Measurements from ENCODE around the gene EIF4E2.

Gene EIF4E2

GRCh38 chr2:232526372-232526941, 24.0 kb upstream of the EIF4E2 start:
- TF ChIP-seq GATA2 (IDR thresholded peaks at IDR 0.05; ENCODE audit: low read depth, low read length) (no peak), GATA3 (IDR thresholded peaks at IDR 0.05; ENCODE audit: low read depth, low read length) (no peak)

DNA sequence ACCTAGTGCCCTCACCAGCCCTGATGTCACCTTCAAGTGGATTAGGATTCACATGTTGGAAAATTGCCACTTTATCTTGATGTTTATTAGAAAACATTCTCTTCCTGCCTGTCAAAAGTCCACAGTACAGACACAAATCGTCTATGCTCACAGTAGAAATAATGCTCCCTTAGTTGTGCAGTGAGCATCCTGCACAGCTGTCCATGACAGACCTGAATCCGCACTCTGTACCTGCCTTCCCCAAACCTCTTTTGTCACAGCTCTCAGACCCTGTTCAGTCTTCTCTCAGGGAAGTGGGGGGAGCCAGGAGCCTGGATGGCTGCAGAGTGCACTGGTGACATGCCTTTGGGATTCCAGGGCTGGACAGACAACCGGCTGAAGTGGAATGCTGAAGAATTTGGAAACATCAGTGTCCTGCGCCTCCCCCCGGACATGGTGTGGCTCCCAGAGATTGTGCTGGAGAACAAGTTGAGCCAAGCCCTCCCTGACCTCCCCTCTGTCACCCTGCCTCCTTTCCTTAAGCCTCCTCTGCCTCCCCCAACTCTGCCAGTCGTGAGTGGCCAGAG, 22.5 kb upstream of the EIF4E2 start:
- TF ChIP-seq GATA2 (IDR thresholded peaks at IDR 0.05; ENCODE audit: low read depth, low read length), result no peak
- no peak for TF ChIP-seq GATA3 (IDR thresholded peaks at IDR 0.05; ENCODE audit: low read depth, low read length)

DNA sequence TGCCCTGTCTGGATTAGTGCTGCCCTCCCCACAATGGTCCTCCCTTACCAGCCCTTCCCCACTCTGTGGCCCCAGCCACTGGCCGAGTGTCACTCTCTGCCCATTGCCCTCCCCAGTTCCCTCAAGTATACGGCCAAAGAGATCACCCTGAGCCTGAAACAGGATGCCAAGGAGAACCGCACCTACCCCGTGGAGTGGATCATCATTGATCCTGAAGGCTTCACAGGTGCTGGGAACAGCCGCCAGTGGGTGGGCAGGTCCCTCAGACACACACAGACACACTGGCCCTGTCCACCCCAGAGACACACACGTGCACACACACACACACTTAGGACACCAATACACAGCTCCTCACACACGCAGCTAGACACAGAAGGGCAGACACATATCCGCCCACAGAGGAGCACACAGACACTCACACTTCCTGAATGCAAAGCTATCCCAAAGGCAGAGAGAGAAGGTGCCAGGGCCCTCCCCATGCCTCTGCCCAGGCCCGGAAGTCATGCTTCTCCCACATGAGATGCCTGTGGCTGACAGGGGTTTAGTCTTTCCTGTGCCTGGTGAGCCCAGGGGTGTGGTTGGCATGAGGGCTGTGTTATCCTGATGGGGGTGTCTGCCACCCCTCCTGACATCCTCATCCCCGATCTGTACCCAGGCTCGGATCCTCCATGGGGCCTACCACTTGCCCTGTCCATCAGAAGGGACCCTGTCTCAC, 21.6 kb upstream of the EIF4E2 start:
- TF ChIP-seq GATA3 (IDR thresholded peaks at IDR 0.05; ENCODE audit: low read depth, low read length) (no peak), GATA2 (IDR thresholded peaks at IDR 0.05; ENCODE audit: low read depth, low read length) (no peak)

DNA sequence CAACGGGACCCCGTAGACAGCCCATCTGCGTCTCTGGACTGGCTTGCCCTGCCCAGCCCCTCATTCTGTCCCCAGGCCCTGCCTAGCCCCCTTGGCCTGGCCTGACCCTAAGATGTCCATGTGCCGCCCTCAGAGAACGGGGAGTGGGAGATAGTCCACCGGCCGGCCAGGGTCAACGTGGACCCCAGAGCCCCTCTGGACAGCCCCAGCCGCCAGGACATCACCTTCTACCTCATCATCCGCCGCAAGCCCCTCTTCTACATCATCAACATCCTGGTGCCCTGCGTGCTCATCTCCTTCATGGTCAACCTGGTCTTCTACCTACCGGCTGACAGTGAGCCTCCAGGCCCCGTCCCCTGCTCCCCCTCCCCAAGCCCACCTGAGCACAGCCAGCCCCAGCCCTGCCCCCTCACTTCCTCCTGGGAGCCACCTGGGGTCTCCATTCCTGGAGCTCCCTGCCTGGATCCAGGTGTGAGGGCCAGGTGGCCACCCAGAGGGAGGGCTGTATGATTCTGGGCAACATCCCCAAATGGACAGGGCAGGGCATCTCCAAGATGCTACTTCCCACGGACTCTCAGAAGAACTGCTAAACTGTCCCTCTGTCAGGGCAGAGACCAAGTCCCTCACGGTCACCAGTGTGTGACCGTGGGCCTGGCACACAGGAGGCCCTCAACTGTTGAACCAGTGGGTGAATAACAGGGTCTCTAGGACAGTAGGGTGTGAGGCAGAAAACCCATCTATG, 20.5 kb upstream of the EIF4E2 start:
- TF ChIP-seq GATA2 (IDR thresholded peaks at IDR 0.05; ENCODE audit: low read depth, low read length), result no peak
- TF ChIP-seq GATA3 (IDR thresholded peaks at IDR 0.05; ENCODE audit: low read depth, low read length), result no peak

DNA sequence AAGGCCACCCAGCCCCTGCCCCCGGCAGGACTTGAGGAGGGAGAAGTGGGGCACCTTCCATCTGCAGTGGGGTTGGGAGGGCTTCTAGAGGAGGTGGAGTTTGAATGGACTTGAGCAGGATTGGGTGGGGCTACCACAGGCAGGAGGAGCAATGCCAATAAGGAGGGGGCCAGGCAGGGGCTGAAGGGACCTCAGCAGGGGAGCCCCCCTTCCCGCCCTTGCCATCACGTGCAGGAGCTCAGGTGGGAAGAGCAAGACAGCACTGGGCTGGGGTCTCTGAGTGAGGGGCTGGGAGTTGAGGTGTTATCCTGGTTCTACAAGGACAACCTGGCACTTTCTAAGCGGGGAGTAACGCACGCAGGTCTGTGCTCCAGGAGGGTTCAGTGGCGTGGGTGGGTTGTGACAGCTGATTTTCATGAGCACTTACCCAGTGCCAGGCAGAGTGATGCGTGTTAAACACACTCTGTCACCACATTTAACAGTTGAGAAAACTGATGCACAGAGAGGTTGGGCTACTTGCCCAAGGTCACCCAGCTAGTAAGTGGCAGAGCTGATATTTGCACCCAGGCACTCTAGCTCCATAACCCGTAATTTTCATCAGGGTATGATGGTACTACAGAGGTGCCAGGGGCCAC, 19.7 kb upstream of the EIF4E2 start:
- TF ChIP-seq GATA3 (IDR thresholded peaks at IDR 0.05; ENCODE audit: low read depth, low read length) (no peak), GATA2 (IDR thresholded peaks at IDR 0.05; ENCODE audit: low read depth, low read length) (no peak)

GRCh38 chr2:232532419-232532818, 18.1 kb upstream of the EIF4E2 start:
- TF ChIP-seq GATA3 (IDR thresholded peaks at IDR 0.05; ENCODE audit: low read depth, low read length) (no peak), GATA2 (IDR thresholded peaks at IDR 0.05; ENCODE audit: low read depth, low read length) (no peak)

GRCh38 chr2:232533944-232534710, 16.4 kb upstream of the EIF4E2 start:
- TF ChIP-seq GATA2 (IDR thresholded peaks at IDR 0.05; ENCODE audit: low read depth, low read length) (no peak), GATA3 (IDR thresholded peaks at IDR 0.05; ENCODE audit: low read depth, low read length) (no peak)

DNA sequence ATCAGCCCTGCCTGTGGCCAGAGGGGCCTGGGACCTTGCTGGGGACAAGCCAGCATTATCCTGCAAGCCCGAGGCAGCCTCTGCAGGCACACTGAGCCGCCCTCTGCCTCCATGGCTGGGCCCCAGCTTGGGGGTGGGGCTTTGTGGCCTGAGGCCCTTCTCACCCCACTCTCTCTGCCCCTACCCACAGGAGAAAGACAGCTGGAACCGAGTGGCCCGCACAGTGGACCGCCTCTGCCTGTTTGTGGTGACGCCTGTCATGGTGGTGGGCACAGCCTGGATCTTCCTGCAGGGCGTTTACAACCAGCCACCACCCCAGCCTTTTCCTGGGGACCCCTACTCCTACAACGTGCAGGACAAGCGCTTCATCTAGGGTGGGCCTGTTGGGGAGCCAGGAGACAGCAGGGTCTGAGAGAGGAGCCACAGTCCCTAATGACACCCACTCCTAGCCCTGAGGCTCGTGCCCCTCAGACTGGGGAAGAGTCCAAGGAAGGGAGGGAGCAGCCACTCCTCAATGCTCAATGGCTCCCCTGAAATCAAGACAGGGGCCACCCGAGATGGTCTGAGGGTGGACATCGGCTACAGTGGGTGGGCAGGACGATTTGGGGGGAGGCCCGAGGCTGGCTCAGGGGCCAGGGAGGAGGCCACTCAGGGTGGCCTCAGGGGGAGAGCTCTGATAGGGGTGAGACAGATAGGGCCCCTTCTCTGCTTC, 15.4 kb upstream of the EIF4E2 start:
- no peak for TF ChIP-seq GATA3 (IDR thresholded peaks at IDR 0.05; ENCODE audit: low read depth, low read length)
- TF ChIP-seq GATA2 (IDR thresholded peaks at IDR 0.05; ENCODE audit: low read depth, low read length), result no peak

DNA sequence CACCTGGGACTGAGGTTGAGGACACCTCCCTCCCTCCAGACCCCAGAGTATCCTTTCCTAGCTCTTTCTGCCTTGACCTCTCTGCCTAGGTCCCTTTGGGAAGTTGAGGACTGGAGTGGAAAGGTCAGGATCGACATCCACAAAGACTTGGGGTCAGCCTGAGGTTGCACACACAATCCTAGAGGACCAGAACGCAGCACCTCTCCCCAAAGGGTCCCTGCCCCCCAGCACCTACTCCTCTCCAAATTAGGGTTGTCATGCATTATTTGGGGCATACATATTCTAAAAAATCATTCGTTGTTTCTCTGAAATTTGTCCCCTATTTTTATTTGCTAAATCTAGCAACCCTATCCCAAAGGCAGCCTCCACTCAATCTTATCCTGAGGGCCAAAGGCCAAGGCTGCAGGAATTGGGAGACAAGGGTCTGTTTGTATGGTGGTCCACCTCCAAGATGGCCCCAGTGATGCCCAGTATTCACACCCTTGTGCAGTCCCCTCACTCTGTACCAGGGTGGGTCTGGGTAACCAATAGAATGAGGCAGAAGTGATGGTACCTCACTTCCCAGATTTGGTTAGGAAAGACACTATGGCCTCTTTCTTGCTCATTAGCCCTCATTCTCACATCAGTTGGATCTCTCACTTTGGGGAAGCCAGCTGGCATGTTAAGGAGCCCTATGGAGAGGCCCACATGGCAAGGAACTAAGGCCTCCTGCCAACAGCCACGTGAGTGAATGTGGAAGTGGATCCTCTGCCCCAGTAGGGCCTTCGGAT, 14.5 kb upstream of the EIF4E2 start:
- TF ChIP-seq GATA3 (IDR thresholded peaks at IDR 0.05; ENCODE audit: low read depth, low read length) (no peak), GATA2 (IDR thresholded peaks at IDR 0.05; ENCODE audit: low read depth, low read length) (no peak)

- TF ChIP-seq GATA3 (IDR thresholded peaks at IDR 0.05; ENCODE audit: low read depth, low read length), result no peak
- TF ChIP-seq GATA2 (IDR thresholded peaks at IDR 0.05; ENCODE audit: low read depth, low read length), result no peak
These were observed 13.4 kb upstream of the EIF4E2 start for GRCh38 chr2:232537079-232537478.

DNA sequence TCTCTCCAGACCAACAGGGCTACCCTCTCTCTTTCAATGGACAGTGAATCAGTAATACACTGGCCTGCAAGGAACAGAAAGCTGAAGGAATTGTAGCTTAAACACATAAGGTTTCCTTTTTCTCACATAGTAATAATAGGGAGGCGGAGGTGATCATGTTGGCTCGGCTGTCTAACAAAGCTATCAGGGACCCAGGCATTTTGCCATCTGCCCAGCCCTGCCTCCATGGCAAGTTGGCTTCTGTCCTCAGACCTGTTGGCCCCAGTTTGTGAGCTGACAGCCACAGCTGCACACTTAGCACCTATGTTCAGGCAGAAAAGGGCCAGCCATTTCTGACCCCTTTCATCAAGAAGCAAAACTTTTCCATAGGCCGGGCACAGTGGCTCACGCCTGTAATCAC, 13.0 kb upstream of the EIF4E2 start:
- TF ChIP-seq GATA3 (IDR thresholded peaks at IDR 0.05; ENCODE audit: low read depth, low read length) (no peak), GATA2 (IDR thresholded peaks at IDR 0.05; ENCODE audit: low read depth, low read length) (no peak)

GRCh38 chr2:232538671-232539070, 11.8 kb upstream of the EIF4E2 start:
- TF ChIP-seq GATA2 (IDR thresholded peaks at IDR 0.05; ENCODE audit: low read depth, low read length), result no peak
